Measurements from ENCODE around the gene CYP39A1. TPM values are rescaled to one million over a fixed set of nuclear protein-coding genes. Genes with fewer than 3 reads are reported as not detected.

Gene CYP39A1
- total RNA-seq, 1 donor = 4.3 TPM

DNA sequence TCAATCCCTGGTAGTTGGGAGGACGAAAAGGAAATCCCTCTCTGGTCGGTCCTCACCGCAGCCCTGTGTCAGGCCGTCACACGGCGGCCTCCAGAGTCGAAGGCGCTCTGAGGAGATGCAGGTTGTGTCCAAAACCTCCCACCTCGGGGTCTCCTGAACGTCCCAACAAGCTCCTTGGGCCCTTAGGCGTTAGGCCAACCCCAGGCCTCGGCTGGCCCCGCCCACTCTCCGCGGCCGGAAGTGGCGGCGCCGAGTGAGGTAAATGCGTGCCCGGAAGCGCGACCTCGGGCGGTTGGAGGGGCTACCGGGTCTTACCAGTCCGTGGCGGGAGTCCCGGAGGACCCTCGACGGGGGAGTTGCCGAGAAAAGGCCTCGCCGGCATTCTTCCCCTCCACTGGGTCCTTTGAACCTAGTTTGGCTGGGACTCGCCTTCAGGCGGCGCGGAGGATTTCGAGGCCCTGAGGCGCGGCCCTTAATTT lies 35.0 kb upstream of the CYP39A1 start, which contains the start of gene TDRD6:
Gene TDRD6, plus strand, starts transcription at position 267 of the 479 bp plus-strand sequence. CDS start 244 bp downstream, outside the sequence.
- Histone ChIP-seq H3K9me3 (ENCODE audit: low read depth, low read length) (no peaks in the 10 kb centered on the region), H3K4me1 (ENCODE audit: insufficient read depth, low read length) (no peaks in the 10 kb centered on the region), H4K20me1 (ENCODE audit: insufficient read depth, low read length) (no peaks in the 10 kb centered on the region), H3K4me3 (ENCODE audit: insufficient read depth, low read length) (no peak within 1 kb of the TSS), H3K4me2 (ENCODE audit: insufficient read depth, low read length) (no peak within 1 kb of the TSS), H3K27me3 (ENCODE audit: insufficient read depth, low read length) (no peaks in the 10 kb centered on the region), H3K27ac (ENCODE audit: low read depth, low read length) (no peak within 1 kb of the TSS), H3K79me2 (ENCODE audit: insufficient read depth, low read length) (no peaks in the 10 kb centered on the region), H2AFZ (ENCODE audit: low read length) (no peak within 1 kb of the TSS), H3K36me3 (ENCODE audit: insufficient read depth, low read length) (no peaks in the 10 kb centered on the region)
- DNase-seq (ENCODE audit: insufficient read length, low spot score, missing footprints) = no peak
- TF ChIP-seq, protein P1, sequence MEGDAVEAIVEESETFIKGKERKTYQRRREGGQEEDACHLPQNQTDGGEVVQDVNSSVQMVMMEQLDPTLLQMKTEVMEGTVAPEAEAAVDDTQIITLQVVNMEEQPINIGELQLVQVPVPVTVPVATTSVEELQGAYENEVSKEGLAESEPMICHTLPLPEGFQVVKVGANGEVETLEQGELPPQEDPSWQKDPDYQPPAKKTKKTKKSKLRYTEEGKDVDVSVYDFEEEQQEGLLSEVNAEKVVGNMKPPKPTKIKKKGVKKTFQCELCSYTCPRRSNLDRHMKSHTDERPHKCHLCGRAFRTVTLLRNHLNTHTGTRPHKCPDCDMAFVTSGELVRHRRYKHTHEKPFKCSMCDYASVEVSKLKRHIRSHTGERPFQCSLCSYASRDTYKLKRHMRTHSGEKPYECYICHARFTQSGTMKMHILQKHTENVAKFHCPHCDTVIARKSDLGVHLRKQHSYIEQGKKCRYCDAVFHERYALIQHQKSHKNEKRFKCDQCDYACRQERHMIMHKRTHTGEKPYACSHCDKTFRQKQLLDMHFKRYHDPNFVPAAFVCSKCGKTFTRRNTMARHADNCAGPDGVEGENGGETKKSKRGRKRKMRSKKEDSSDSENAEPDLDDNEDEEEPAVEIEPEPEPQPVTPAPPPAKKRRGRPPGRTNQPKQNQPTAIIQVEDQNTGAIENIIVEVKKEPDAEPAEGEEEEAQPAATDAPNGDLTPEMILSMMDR (IDR thresholded peaks at IDR 0.05; ENCODE audit: extremely low read depth, low read depth, low read length) = no peak

DNA sequence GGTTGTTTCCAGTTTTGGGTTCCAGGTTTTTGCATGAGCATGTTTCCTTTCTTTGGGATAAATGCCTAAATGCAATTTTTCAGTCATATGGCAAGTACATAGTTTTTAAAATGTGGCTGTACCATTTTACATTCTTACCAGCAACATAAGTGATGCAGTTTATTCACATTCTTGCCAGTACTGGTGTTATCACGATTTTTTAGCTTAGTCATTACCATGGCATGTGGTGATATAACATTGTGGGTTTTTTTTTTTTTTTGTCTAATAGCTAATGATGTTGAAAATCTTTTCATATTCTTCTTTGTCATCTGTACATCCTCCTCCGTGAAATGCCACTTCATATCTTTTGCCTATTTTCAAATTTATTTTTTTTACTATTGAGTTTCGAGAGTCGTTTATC lies 32.2 kb upstream of the CYP39A1 start:
- TF ChIP-seq, protein P1 (IDR thresholded peaks at IDR 0.05; ENCODE audit: extremely low read depth, low read depth, low read length) = no peak
- Histone ChIP-seq H3K27me3 (ENCODE audit: insufficient read depth, low read length) (no peaks in the 10 kb centered on the region), H3K4me3 (ENCODE audit: insufficient read depth, low read length) (no peak overlapping the region), H3K9me3 (ENCODE audit: low read depth, low read length) (no peaks in the 10 kb centered on the region), H2AFZ (ENCODE audit: low read length) (no peak overlapping the region), H3K79me2 (ENCODE audit: insufficient read depth, low read length) (no peaks in the 10 kb centered on the region), H3K4me2 (ENCODE audit: insufficient read depth, low read length) (no peak overlapping the region), H3K4me1 (ENCODE audit: insufficient read depth, low read length) (no peaks in the 10 kb centered on the region), H4K20me1 (ENCODE audit: insufficient read depth, low read length) (no peaks in the 10 kb centered on the region), H3K36me3 (ENCODE audit: insufficient read depth, low read length) (no peaks in the 10 kb centered on the region), H3K27ac (ENCODE audit: low read depth, low read length) (no peak overlapping the region)
- peak; percentile 62 for DNase-seq (ENCODE audit: insufficient read length, low spot score, missing footprints)

DNA sequence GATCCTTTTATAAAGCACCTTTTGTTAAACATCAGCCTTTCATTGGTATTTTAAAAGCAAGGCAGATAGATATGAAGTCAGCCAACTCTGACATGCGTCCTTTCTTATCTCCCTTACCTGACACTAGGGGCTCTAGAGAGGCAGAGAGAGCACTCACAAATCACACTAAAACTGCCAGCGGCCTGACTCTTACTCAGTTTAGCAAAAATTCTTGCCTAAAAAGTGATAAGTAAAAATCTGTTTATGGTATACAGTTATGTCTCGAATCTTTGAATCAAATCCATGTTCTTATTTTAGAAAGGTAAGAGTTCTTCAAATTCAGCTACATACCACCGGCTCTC lies 24.7 kb upstream of the CYP39A1 start:
- no peaks in the 10 kb centered on the region for H3K79me2 ChIP-seq (ENCODE audit: insufficient read depth, low read length)
- no peaks in the 10 kb centered on the region for H3K9me3 ChIP-seq (ENCODE audit: low read depth, low read length)
- H4K20me1 ChIP-seq (ENCODE audit: insufficient read depth, low read length) = peaks cover 2% of the 10 kb centered on the region
- no peaks in the 10 kb centered on the region for H3K36me3 ChIP-seq (ENCODE audit: insufficient read depth, low read length)
- no peaks in the 10 kb centered on the region for H3K27me3 ChIP-seq (ENCODE audit: insufficient read depth, low read length)
- no peak overlapping the region for H2AFZ ChIP-seq (ENCODE audit: low read length)
- no peak overlapping the region for H3K4me3 ChIP-seq (ENCODE audit: insufficient read depth, low read length)
- no peak overlapping the region for H3K27ac ChIP-seq (ENCODE audit: low read depth, low read length)
- TF ChIP-seq, protein P1 (IDR thresholded peaks at IDR 0.05; ENCODE audit: extremely low read depth, low read depth, low read length) = peak; percentile 6
- DNase-seq (ENCODE audit: insufficient read length, low spot score, missing footprints) = peak; percentile 19
- no peak overlapping the region for H3K4me2 ChIP-seq (ENCODE audit: insufficient read depth, low read length)
- H3K4me1 ChIP-seq (ENCODE audit: insufficient read depth, low read length) = no peaks in the 10 kb centered on the region

DNA sequence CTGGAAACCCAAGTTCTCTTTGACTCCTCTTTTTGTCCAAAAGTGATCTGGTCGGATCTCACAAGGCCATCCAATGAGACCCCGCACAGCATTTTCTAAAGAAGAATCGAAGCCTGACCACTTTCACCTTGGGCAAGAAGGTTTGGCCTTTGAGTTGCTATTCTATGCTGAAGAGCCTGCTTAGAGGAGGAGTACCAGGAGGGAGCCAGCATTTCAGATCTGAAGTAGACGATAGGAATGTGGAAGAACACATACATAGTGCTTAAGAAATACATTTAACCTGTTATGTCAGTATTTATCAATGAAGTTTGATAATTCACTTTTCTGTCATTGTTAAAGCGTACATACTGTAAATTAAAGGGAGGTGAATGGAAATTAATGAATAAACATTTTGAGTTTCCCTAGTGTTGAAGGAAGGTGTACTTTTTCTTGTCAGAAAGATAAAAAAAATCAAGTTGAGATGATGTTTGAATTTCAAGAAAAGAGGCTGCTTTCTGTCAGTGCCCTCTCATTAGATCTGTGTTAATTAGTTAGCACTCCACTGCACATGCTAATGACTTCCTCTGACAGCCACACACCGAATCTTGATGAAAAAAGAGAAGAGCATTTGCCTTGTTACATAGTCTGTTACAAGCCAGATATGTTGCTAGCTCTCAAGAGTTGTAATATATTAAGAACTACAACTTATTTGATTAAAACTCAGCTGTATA lies 24.1 kb upstream of the CYP39A1 start:
- TF ChIP-seq, protein P1 (IDR thresholded peaks at IDR 0.05; ENCODE audit: extremely low read depth, low read depth, low read length) = no peak

More for the DNA sequence above, 24.1 kb upstream of the CYP39A1 start:
- Histone ChIP-seq H3K4me1 (ENCODE audit: insufficient read depth, low read length) (no peaks in the 10 kb centered on the region), H2AFZ (ENCODE audit: low read length) (no peak overlapping the region), H3K9me3 (ENCODE audit: low read depth, low read length) (no peaks in the 10 kb centered on the region), H3K4me2 (ENCODE audit: insufficient read depth, low read length) (no peak overlapping the region), H3K79me2 (ENCODE audit: insufficient read depth, low read length) (no peaks in the 10 kb centered on the region), H3K27ac (ENCODE audit: low read depth, low read length) (no peak overlapping the region), H3K36me3 (ENCODE audit: insufficient read depth, low read length) (no peaks in the 10 kb centered on the region), H3K27me3 (ENCODE audit: insufficient read depth, low read length) (no peaks in the 10 kb centered on the region), H4K20me1 (ENCODE audit: insufficient read depth, low read length) (peaks cover 2% of the 10 kb centered on the region), H3K4me3 (ENCODE audit: insufficient read depth, low read length) (no peak overlapping the region)
- no peak for DNase-seq (ENCODE audit: insufficient read length, low spot score, missing footprints)
